ENCODE results near the gene HSP90B1. TPM values are rescaled to one million over a fixed set of nuclear protein-coding genes. Genes with fewer than 3 reads are reported as not detected.

Gene HSP90B1
- total RNA-seq, 1 experiment from 2014 or later: 970 TPM

- ChIA-PET POLR2A (ENCODE audit: low non-redundant PET) (interaction anchor here (0.6 kb wide), 1 partner anchor 12 kb away, joined by 3 read pairs; no protein-coding TSS in a partner anchor), CTCF (no interaction called here)
- intact Hi-C loops (cut with micrococcal nuclease; ENCODE audit: unreplicated experiment): no loop called here
- Histone ChIP-seq H3K9me3 (ENCODE audit: low read depth, low read length, poor library complexity, severe bottlenecking) (no peaks in the 10 kb centered on the region), H3K4me3 (ENCODE audit: low read depth, low read length, poor library complexity, severe bottlenecking) (no peak overlapping the region), H3K27me3 (replicated peaks; ENCODE audit: insufficient read depth, low read depth, low read length, poor library complexity) (no peaks in the 10 kb centered on the region), H3K27ac (ENCODE audit: low read depth, low read length, poor library complexity, severe bottlenecking) (no peak overlapping the region), H3K4me1 (ENCODE audit: insufficient read depth, low read length, poor library complexity, severe bottlenecking) (no peaks in the 10 kb centered on the region), H3K36me3 (ENCODE audit: insufficient read depth, low read length, poor library complexity, severe bottlenecking) (no peaks in the 10 kb centered on the region)
- no peak for DNase-seq (ENCODE audit: low spot score)
- no TSS peak for BruUV-seq (replicated peaks)
- no peak for TF ChIP-seq EZH2 (IDR thresholded peaks at IDR 0.05; ENCODE audit: borderline replicate concordance, low read depth, low read length, poor library complexity, severe bottlenecking)
- TF ChIP-seq CTCF (conservative IDR thresholded peaks at IDR 0.05; ENCODE audit: low read depth, low read length): no peak
Measured at GRCh38 chr12:103908877-103909276, 21.3 kb upstream of the HSP90B1 start.

- no peak overlapping the region for H3K27ac ChIP-seq (ENCODE audit: low read depth, low read length, poor library complexity, severe bottlenecking)
- CTCF ChIA-PET: no interaction called here
Measured at GRCh38 chr12:103909811-103910210, 20.4 kb upstream of the HSP90B1 start.

GRCh38 chr12:103912069-103912468, 18.1 kb upstream of the HSP90B1 start:
- no peak for TF ChIP-seq CTCF (conservative IDR thresholded peaks at IDR 0.05; ENCODE audit: low read depth, low read length)
- no peak for TF ChIP-seq EZH2 (IDR thresholded peaks at IDR 0.05; ENCODE audit: borderline replicate concordance, low read depth, low read length, poor library complexity, severe bottlenecking)
- H3K36me3 ChIP-seq (ENCODE audit: insufficient read depth, low read length, poor library complexity, severe bottlenecking): no peaks in the 10 kb centered on the region
- CTCF ChIA-PET: no interaction called here
- BruUV-seq (replicated peaks): no TSS peak
- H3K27me3 ChIP-seq (replicated peaks; ENCODE audit: insufficient read depth, low read depth, low read length, poor library complexity): no peaks in the 10 kb centered on the region
- POLR2A ChIA-PET (ENCODE audit: low non-redundant PET): no interaction called here
- no peak overlapping the region for H3K4me3 ChIP-seq (ENCODE audit: low read depth, low read length, poor library complexity, severe bottlenecking)
- no peaks in the 10 kb centered on the region for H3K9me3 ChIP-seq (ENCODE audit: low read depth, low read length, poor library complexity, severe bottlenecking)
- H3K4me1 ChIP-seq (ENCODE audit: insufficient read depth, low read length, poor library complexity, severe bottlenecking): no peaks in the 10 kb centered on the region
- intact Hi-C loops (cut with micrococcal nuclease; ENCODE audit: unreplicated experiment): no loop called here
- no peak overlapping the region for H3K27ac ChIP-seq (ENCODE audit: low read depth, low read length, poor library complexity, severe bottlenecking)
- no peak for DNase-seq (ENCODE audit: low spot score)

More at GRCh38 chr12:103909811-103910210, 20.4 kb upstream of the HSP90B1 start:
- TF ChIP-seq EZH2 (IDR thresholded peaks at IDR 0.05; ENCODE audit: borderline replicate concordance, low read depth, low read length, poor library complexity, severe bottlenecking) (no peak), CTCF (conservative IDR thresholded peaks at IDR 0.05; ENCODE audit: low read depth, low read length) (no peak)
- no peaks in the 10 kb centered on the region for H3K36me3 ChIP-seq (ENCODE audit: insufficient read depth, low read length, poor library complexity, severe bottlenecking)
- H3K9me3 ChIP-seq (ENCODE audit: low read depth, low read length, poor library complexity, severe bottlenecking): no peaks in the 10 kb centered on the region
- no peak for DNase-seq (ENCODE audit: low spot score)
- intact Hi-C loops (cut with micrococcal nuclease; ENCODE audit: unreplicated experiment): no loop called here
- POLR2A ChIA-PET (ENCODE audit: low non-redundant PET): no interaction called here
- no peaks in the 10 kb centered on the region for H3K27me3 ChIP-seq (replicated peaks; ENCODE audit: insufficient read depth, low read depth, low read length, poor library complexity)
- no peaks in the 10 kb centered on the region for H3K4me1 ChIP-seq (ENCODE audit: insufficient read depth, low read length, poor library complexity, severe bottlenecking)
- no peak overlapping the region for H3K4me3 ChIP-seq (ENCODE audit: low read depth, low read length, poor library complexity, severe bottlenecking)
- BruUV-seq (replicated peaks): no TSS peak

Measured in A673 (cell line).